Measurements from ENCODE around the gene PTPRN2. TPM values are rescaled to one million over a fixed set of nuclear protein-coding genes. Genes with fewer than 3 reads are reported as not detected.
A peak's percentile ranks its signal among the peaks of the same experiment; 100 is the strongest.

Gene PTPRN2
- total and polyA plus RNA-seq, 2 donors from 2014 or later = 4.8 to 6.2 TPM

GRCh38 chr7:158395780-158396278 is 191.8 kb downstream of the PTPRN2 start:
- no peak for DNase-seq
- Histone ChIP-seq H3K4me1 (ENCODE audit: control insufficient read depth in 2 of 3, insufficient read depth in 2 of 3, low read depth in 1 of 3, low read length in 3 of 3) (no peaks in the 10 kb centered on the region), H3K9ac (ENCODE audit: low read length in 3 of 3) (no peak overlapping the region), H3K27ac (ENCODE audit: low read depth in 2 of 2, low read length in 2 of 2) (no peak overlapping the region), H3K27me3 (ENCODE audit: control insufficient read depth, insufficient read depth, low read length) (no peaks in the 10 kb centered on the region), H3K9me3 (ENCODE audit: control insufficient read depth in 2 of 3, insufficient read depth in 1 of 3, low read length in 3 of 3) (no peaks in the 10 kb centered on the region), H3K4me3 (ENCODE audit: low read length in 3 of 3) (no peak overlapping the region), H3K36me3 (ENCODE audit: control insufficient read depth in 2 of 3, insufficient read depth in 3 of 3, low read length in 3 of 3) (no peaks in the 10 kb centered on the region)
- FAIRE-seq = no peak
- intact Hi-C loops (cut with DNase I) = no loop called here
- no peak for TF ChIP-seq CTCF (IDR thresholded peaks at IDR 0.05; ENCODE audit: borderline replicate concordance, extremely low read depth, insufficient read depth)

GRCh38 chr7:158395349-158395748 is 192.3 kb downstream of the PTPRN2 start:
- intact Hi-C loops (cut with DNase I) = no loop called here
- Histone ChIP-seq H3K27ac (ENCODE audit: low read depth in 2 of 2, low read length in 2 of 2) (no peak overlapping the region), H3K36me3 (ENCODE audit: control insufficient read depth in 2 of 3, insufficient read depth in 3 of 3, low read length in 3 of 3) (no peaks in the 10 kb centered on the region), H3K4me1 (ENCODE audit: control insufficient read depth in 2 of 3, insufficient read depth in 2 of 3, low read depth in 1 of 3, low read length in 3 of 3) (no peaks in the 10 kb centered on the region), H3K27me3 (ENCODE audit: control insufficient read depth, insufficient read depth, low read length) (no peaks in the 10 kb centered on the region), H3K4me3 (ENCODE audit: low read length in 3 of 3) (no peak overlapping the region), H3K9ac (ENCODE audit: low read length in 3 of 3) (no peak overlapping the region), H3K9me3 (ENCODE audit: control insufficient read depth in 2 of 3, insufficient read depth in 1 of 3, low read length in 3 of 3) (no peaks in the 10 kb centered on the region)
- TF ChIP-seq CTCF (IDR thresholded peaks at IDR 0.05; ENCODE audit: borderline replicate concordance, extremely low read depth, insufficient read depth) = no peak
- FAIRE-seq (no peak), DNase-seq (no peak)

GRCh38 chr7:158394936-158395335 is 192.7 kb downstream of the PTPRN2 start:
- intact Hi-C loops (cut with DNase I) = no loop called here

More at GRCh38 chr7:158394936-158395335, 192.7 kb downstream of the PTPRN2 start:
- DNase-seq (peak in 4 of 5 donors; percentile 21 to 76 (median 42)), FAIRE-seq (no peak)
- H3K9me3 ChIP-seq (ENCODE audit: control insufficient read depth in 2 of 3, insufficient read depth in 1 of 3, low read length in 3 of 3) = no peaks in the 10 kb centered on the region
- no peaks in the 10 kb centered on the region for H3K36me3 ChIP-seq (ENCODE audit: control insufficient read depth in 2 of 3, insufficient read depth in 3 of 3, low read length in 3 of 3)
- H3K4me1 ChIP-seq (ENCODE audit: control insufficient read depth in 2 of 3, insufficient read depth in 2 of 3, low read depth in 1 of 3, low read length in 3 of 3) = no peaks in the 10 kb centered on the region
- no peak overlapping the region for H3K27ac ChIP-seq (ENCODE audit: low read depth in 2 of 2, low read length in 2 of 2)
- no peak overlapping the region for H3K4me3 ChIP-seq (ENCODE audit: low read length in 3 of 3)
- peak; percentile 65 for TF ChIP-seq CTCF (IDR thresholded peaks at IDR 0.05; ENCODE audit: borderline replicate concordance, extremely low read depth, insufficient read depth)
- no peak overlapping the region for H3K9ac ChIP-seq (ENCODE audit: low read length in 3 of 3)
- H3K27me3 ChIP-seq (ENCODE audit: control insufficient read depth, insufficient read depth, low read length) = no peaks in the 10 kb centered on the region

All from kidney (tissue), 14 donors.